Gastrocnemius medialis (tissue), 4 donors: Measurements from ENCODE around the gene DRICH1. TPM values are rescaled to one million over a fixed set of nuclear protein-coding genes. Genes with fewer than 3 reads are reported as not detected.
"Not testable (repeated sequence)": the region's sequence is repeated elsewhere in the genome, so short reads cannot be mapped to it uniquely, and the experiment has no call there.

Experiments
- ATAC-seq, 2 donors: fragments of 150-250 bp; one replicate each; pipeline ENCODE4 v1.9.1; 2016
- DNase-seq, 2 donors: peaks; one replicate each; pipeline ENCODE4 v3.0.0-alpha.2; 2019
- H3K27ac ChIP-seq, 4 donors: fragments of 200-600 bp; sonication (generic); 1 replicate in 1 of 4; 2 replicates in 3 of 4; pipeline ENCODE4 v1.5.1; 2016 to 2018; ENCODE audit warnings: mild to moderate bottlenecking in 2 of 4, moderate library complexity in 1 of 4
- H3K27me3 ChIP-seq, 3 donors: fragments of 200-600 bp; sonication (generic) in 2 of 3; 1 replicate in 1 of 3; 2 replicates in 2 of 3; pipeline versions ENCODE4 v1.5.1 to v1.6.0; 2016 to 2019; ENCODE audit warnings: mild to moderate bottlenecking in 1 of 3, moderate library complexity in 1 of 3
- H3K36me3 ChIP-seq, 2 donors: fragments of 200-600 bp; sonication (generic) in 1 of 2; one replicate each; pipeline ENCODE4 v1.5.1; 2017 to 2018
- H3K4me1 ChIP-seq, 2 donors: fragments of 200-600 bp; sonication (generic) in 1 of 2; one replicate each; pipeline ENCODE4 v1.5.1; 2016 to 2017; ENCODE audit warnings: mild to moderate bottlenecking in 2 of 2
- H3K4me3 ChIP-seq, 4 donors: fragments of 200-600 bp; sonication (generic) in 3 of 4; 1 replicate in 1 of 4; 2 replicates in 3 of 4; pipeline ENCODE4 v1.5.1; 2016 to 2019; ENCODE audit warnings: mild to moderate bottlenecking in 2 of 4
- H3K9me3 ChIP-seq, 3 donors: fragments of 200-600 bp; sonication (generic) in 2 of 3; 1 replicate in 1 of 3; 2 replicates in 2 of 3; pipeline ENCODE4 v1.5.1; 2016 to 2019
- POLR2A ChIP-seq, 2 donors: fragments of 450-650 bp; IDR thresholded peaks; one replicate each; pipeline ENCODE4 v1.6.1; 2017; ENCODE audit warnings: antibody characterized with exemption in 2 of 2, mild to moderate bottlenecking in 2 of 2, moderate library complexity in 2 of 2
- in situ Hi-C, 4 donors: fragments of 200-750 bp; cut with MboI; loops; one replicate each; pipeline versions ENCODE4 v1.15.0 to v1.8.0; 2017; ENCODE audit warnings: low sequenced_read_pairs in 4 of 4
- intact Hi-C: fragments of 100-400 bp; cut with DNase I; formaldehyde crosslinking; loops from one replicate; pipeline ENCODE4 v1.15.1; 2023; ENCODE audit warnings: low total_unique reads
- total RNA-seq, 4 donors: library from RNA; depleted of rRNA; stranded (reverse); fragments of >200 nt; gene quantifications; one replicate each; pipeline versions ENCODE4 v1.1.0 to v1.2.3, GENCODE V29; 2016
- TF ChIP-seq, protein P1 (sequence below), 5 experiments: fragments of 450-650 bp in 3 of 5; fragments of 200-600 bp in 2 of 5; sonication (generic) in 2 of 5; IDR thresholded peaks in 4 of 5; conservative IDR thresholded peaks in 1 of 5; 1 replicate in 4 of 5; 2 replicates in 1 of 5; pipeline ENCODE4 v1.5.1; 2016 to 2019; ENCODE audit warnings: antibody characterized with exemption in 5 of 5, mild to moderate bottlenecking in 3 of 5, moderate library complexity in 3 of 5

Gene DRICH1, protein sequence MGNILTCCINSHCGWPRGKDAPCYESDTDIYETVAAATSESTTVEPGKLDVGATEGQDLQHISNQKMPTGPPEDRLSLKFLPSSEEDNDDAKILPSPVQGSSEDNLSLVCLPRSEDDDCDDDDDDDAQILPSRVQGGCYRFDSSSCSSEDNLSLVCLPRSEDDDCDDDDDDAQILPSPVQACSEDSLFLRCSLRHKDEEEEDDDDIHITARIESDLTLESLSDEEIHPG
- not detected for total RNA-seq

- no peaks in the 10 kb centered on the region for H3K36me3 ChIP-seq
- in situ Hi-C loops, result no loop called here
- no peaks in the 10 kb centered on the region for H3K9me3 ChIP-seq
- H3K27ac ChIP-seq, result no peak within 1 kb of the TSS
- no peaks in the 10 kb centered on the region for H3K27me3 ChIP-seq
- ATAC-seq, result no peak
- no peaks in the 10 kb centered on the region for H3K4me1 ChIP-seq
- no peak for TF ChIP-seq POLR2A (IDR thresholded peaks at IDR 0.05)
- TF ChIP-seq, protein P1, sequence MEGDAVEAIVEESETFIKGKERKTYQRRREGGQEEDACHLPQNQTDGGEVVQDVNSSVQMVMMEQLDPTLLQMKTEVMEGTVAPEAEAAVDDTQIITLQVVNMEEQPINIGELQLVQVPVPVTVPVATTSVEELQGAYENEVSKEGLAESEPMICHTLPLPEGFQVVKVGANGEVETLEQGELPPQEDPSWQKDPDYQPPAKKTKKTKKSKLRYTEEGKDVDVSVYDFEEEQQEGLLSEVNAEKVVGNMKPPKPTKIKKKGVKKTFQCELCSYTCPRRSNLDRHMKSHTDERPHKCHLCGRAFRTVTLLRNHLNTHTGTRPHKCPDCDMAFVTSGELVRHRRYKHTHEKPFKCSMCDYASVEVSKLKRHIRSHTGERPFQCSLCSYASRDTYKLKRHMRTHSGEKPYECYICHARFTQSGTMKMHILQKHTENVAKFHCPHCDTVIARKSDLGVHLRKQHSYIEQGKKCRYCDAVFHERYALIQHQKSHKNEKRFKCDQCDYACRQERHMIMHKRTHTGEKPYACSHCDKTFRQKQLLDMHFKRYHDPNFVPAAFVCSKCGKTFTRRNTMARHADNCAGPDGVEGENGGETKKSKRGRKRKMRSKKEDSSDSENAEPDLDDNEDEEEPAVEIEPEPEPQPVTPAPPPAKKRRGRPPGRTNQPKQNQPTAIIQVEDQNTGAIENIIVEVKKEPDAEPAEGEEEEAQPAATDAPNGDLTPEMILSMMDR (IDR thresholded peaks at IDR 0.05 in 4 of 5, conservative IDR thresholded peaks at IDR 0.05 in 1 of 5), result no peak
- DNase-seq, result no peak
- H3K4me3 ChIP-seq, result no peak within 1 kb of the TSS
- intact Hi-C loops, result no loop called here
Measured at GRCh38 chr22:23632178-23632577, at the start of gene DRICH1. Gene DRICH1 (minus strand): TSS chr22:23632321. CDS start chr22:23632023, 298 bp downstream.

GRCh38 chr22:23681026-23681809 is 49.1 kb upstream of the DRICH1 start:
- no peaks in the 10 kb centered on the region for H3K9me3 ChIP-seq
- H3K4me1 ChIP-seq, result peaks cover 28 to 58% of the 10 kb centered on the region in 2 donors
- H3K4me3 ChIP-seq, result no peak overlapping the region
- in situ Hi-C loops, result no loop called here
- no peak for ATAC-seq
- no peaks in the 10 kb centered on the region for H3K36me3 ChIP-seq
- peak overlapping the region in 1 of 4 donors; percentile 60 for H3K27ac ChIP-seq
- DNase-seq, result no peak
- no peak for TF ChIP-seq POLR2A (IDR thresholded peaks at IDR 0.05)
- TF ChIP-seq, protein P1 (IDR thresholded peaks at IDR 0.05 in 4 of 5, conservative IDR thresholded peaks at IDR 0.05 in 1 of 5), result no peak
- H3K27me3 ChIP-seq, result no peaks in the 10 kb centered on the region
- intact Hi-C loops, result loop anchor here (5.0 kb wide), 1 partner anchor 86 kb away; the partner anchor contains the start of gene CHCHD10

DNA sequence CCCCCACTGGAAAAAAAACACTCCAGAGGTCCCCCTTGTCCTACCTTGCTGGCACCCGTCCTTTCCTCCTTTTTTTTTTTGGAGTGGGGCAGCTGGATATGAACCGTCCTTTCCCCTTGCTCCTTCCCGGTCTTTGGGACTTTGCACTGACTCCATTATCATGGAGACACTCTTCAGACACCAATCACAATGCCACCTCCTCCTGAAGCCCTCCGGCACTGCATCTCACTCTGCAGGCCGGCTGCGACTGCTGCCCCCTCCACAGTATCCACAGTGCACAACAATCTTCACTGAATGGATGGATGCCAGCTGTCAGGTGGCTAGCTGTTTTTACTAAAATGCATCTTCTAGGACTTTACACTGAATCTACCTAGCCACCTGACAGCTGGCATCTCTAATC is 46.0 kb upstream of the DRICH1 start:
- ATAC-seq (no peak), DNase-seq (no peak)
- H3K27me3 ChIP-seq, result no peaks in the 10 kb centered on the region
- no peak overlapping the region for H3K4me3 ChIP-seq
- TF ChIP-seq, protein P1 (IDR thresholded peaks at IDR 0.05 in 4 of 5, conservative IDR thresholded peaks at IDR 0.05 in 1 of 5), result no peak
- TF ChIP-seq POLR2A (IDR thresholded peaks at IDR 0.05), result no peak
- H3K9me3 ChIP-seq, result no peaks in the 10 kb centered on the region
- H3K27ac ChIP-seq, result no peak overlapping the region
- H3K36me3 ChIP-seq, result no peaks in the 10 kb centered on the region
- H3K4me1 ChIP-seq, result peaks cover 5 to 41% of the 10 kb centered on the region in 2 donors
- intact Hi-C loops, result no loop called here
- in situ Hi-C loops, result no loop called here

DNA sequence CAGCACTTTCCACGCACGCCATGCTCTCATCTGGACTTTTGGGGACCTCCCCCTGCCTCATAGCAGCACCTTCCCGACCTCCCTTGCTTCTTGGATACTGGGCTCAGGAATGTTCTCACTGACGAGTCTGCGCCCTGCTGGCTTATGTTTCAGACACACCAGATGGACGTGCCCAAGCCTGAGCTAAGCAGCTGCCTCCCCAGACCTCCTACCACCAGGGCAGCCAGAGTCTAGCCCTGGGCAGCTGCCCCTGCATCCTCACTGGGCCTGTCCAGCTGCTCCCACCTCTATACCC is 45.5 kb upstream of the DRICH1 start:
- no peak overlapping the region for H3K4me3 ChIP-seq
- DNase-seq (no peak), ATAC-seq (no peak)
- H3K27me3 ChIP-seq, result no peaks in the 10 kb centered on the region
- TF ChIP-seq, protein P1 (IDR thresholded peaks at IDR 0.05 in 4 of 5, conservative IDR thresholded peaks at IDR 0.05 in 1 of 5), result no peak
- no peak for TF ChIP-seq POLR2A (IDR thresholded peaks at IDR 0.05)
- peaks cover 5 to 41% of the 10 kb centered on the region in 2 donors for H3K4me1 ChIP-seq
- H3K9me3 ChIP-seq, result no peaks in the 10 kb centered on the region
- no peaks in the 10 kb centered on the region for H3K36me3 ChIP-seq
- intact Hi-C loops, result no loop called here
- in situ Hi-C loops, result no loop called here
- H3K27ac ChIP-seq, result no peak overlapping the region

DNA sequence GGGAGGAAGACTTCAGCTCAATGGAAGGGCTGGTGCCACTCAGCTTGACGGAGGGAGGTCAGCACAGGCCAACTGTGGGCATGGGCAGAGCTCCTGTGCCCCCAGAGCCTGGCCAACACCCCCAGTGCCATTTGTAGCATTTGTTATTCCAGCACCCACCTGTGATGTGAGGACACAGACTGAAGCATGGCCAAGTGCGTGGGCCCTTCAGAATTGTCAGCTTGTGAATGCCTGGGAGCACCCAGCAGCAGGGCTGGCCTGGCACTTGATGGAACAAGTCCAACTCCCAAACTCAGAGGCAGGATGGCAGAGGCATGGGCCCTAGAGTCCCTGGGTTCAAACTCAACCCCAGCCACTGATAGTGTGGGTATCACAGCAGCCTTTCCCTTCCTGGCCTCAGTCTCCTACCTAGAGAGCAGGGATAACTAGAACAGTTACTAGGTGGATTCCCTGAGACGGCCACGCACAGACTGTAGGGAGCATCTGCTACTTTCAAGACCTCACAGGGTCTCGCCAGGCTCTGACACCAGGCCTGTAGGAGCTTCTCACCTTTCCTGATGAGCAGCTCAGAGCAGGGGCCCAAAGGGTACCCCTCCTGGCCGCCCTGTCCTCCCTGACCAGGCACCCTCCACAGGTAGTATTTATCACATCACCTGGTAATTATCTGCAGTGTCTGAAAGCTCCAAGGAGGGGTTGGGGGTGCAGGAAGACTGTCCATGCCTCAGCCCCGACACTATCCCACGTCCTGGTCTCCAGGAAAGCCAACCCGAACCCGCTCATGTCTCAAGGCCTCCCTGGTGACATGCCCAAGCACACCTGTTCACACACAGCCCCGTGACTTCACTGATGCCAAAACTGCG is 45.0 kb upstream of the DRICH1 start:
- peaks cover 5 to 36% of the 10 kb centered on the region in 2 donors for H3K4me1 ChIP-seq
- H3K27ac ChIP-seq, in situ Hi-C loops, H3K9me3 ChIP-seq, H3K36me3 ChIP-seq, intact Hi-C loops, H3K4me3 ChIP-seq, DNase-seq, ATAC-seq, H3K27me3 ChIP-seq: not testable (repeated sequence)
